Measurements from ENCODE around the gene FARP1.

DNA sequence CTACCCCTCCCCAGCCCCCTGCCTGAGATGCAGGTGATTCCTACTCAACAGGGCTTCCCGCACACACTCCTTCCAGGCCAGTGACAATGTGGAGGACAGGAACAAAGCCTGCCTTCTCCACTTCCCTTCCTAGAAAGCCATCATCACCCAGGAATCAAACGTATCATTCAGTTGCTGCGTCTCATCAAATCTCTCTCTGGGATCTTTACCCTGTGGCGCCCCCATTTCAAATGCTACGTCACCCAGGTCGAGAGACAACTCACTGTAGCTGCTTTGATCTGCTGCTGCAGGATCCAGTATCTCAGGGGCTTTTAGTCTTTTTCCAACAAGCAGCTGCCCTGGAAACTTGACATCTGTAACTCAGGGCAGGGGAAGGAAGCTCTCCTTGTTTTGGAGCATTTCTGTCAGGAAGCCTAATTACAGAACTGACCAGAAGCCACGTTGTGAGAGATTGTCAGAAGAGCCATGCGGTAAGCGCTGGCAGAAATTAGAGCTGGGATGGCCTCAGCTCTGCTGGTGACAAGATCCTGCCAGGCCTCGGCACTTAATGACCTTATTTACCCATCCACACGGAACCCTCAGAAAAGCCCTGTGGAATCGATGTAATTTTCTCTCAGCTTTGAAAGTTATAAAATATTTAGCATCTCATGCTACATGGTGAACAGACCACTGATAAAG lies 293.5 kb downstream of the FARP1 start:
- TF ChIP-seq GATA2 (IDR thresholded peaks at IDR 0.05; ENCODE audit: low read depth, low read length) (peak; percentile 64), GATA3 (IDR thresholded peaks at IDR 0.05; ENCODE audit: low read depth, low read length) (no peak)

Measured in SH-SY5Y (cell line).